AG04449 (cell line): ENCODE results near the gene EMC10.
A peak's percentile ranks its signal among the peaks of the same experiment; 100 is the strongest.

Experiments
- CTCF ChIA-PET: fragments of 350-600 bp; formaldehyde crosslinking; extraction: SDS; loops from one replicate; lab custom pipeline; 2021; ENCODE audit warnings: antibody characterized with exemption; lab: Yijun Ruan, JAX
- POLR2A ChIA-PET: fragments of 400-600, 350-600 bp; formaldehyde crosslinking; extraction: SDS; loops from one replicate; lab custom pipeline; 2020; ENCODE audit warnings: antibody characterized with exemption, inconsistent platforms; lab: Yijun Ruan, JAX
- DNase-seq: peaks from one replicate; pipeline ENCODE4 v3.0.0-alpha.2; 2010; ENCODE audit warnings: low read depth, low spot score
- H3K4me3 ChIP-seq: 2 replicates; pipeline ENCODE4 v1.5.1; 2011; ENCODE audit warnings: low read depth, mild to moderate bottlenecking, control low read depth, low read length
- TF ChIP-seq, protein P1 (sequence below): IDR thresholded peaks from one replicate; pipeline ENCODE4 v1.5.1; 2011; ENCODE audit warnings: mild to moderate bottlenecking, moderate library complexity, low read length, control low read depth, inconsistent platforms; ENCODE audit not compliant: insufficient read depth; ENCODE audit errors: missing control alignments

Gene EMC10

DNA sequence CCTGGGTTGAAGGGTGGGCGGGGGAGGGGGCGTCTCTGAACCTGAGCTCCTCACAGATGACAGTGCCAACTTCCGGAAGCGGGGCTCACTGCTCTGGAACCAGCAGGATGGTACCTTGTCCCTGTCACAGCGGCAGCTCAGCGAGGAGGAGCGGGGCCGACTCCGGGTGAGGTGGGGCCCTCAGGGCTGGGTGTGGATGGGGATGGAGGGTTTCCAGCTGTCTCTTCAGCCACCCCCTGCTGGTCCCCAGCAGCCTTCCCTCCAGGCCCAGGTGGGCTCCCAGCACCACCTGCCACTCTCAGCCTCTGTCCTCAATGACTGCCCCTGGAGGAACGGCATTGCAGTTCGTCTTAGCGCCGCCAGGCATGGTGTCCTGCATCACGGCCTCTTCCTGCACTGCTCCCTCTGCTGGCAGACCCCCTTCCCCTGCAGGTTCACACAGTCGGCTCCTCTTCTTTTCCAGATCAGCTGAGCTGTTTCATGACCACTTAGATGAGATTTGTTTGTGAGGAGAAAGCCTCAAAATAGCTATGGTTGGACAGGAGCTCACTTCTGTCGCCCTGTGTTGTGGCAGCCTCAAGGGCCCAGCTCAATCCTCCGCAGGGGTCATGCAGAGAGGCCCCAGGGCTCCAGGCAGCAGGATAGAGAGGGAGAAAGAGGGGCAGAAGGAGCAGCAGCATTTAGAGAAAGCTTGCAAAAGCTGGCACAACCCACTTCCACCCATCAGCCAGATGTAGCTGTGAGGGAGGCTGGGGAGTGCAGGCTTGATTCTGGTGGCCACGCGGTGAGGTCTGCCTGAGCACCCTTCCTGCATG lies 2.8 kb downstream of the EMC10 start:
- POLR2A ChIA-PET = no interaction called here
- DNase-seq = no peak
- CTCF ChIA-PET = interaction anchor here (0.6 to 2.6 kb wide), 11 partner anchors 15 to 129 kb away, joined by 3 to 25 read pairs (median 4); partner anchors contain the start of gene JOSD2
- H3K4me3 ChIP-seq = no peak overlapping the region
- TF ChIP-seq, protein P1, sequence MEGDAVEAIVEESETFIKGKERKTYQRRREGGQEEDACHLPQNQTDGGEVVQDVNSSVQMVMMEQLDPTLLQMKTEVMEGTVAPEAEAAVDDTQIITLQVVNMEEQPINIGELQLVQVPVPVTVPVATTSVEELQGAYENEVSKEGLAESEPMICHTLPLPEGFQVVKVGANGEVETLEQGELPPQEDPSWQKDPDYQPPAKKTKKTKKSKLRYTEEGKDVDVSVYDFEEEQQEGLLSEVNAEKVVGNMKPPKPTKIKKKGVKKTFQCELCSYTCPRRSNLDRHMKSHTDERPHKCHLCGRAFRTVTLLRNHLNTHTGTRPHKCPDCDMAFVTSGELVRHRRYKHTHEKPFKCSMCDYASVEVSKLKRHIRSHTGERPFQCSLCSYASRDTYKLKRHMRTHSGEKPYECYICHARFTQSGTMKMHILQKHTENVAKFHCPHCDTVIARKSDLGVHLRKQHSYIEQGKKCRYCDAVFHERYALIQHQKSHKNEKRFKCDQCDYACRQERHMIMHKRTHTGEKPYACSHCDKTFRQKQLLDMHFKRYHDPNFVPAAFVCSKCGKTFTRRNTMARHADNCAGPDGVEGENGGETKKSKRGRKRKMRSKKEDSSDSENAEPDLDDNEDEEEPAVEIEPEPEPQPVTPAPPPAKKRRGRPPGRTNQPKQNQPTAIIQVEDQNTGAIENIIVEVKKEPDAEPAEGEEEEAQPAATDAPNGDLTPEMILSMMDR = peak; percentile 68

DNA sequence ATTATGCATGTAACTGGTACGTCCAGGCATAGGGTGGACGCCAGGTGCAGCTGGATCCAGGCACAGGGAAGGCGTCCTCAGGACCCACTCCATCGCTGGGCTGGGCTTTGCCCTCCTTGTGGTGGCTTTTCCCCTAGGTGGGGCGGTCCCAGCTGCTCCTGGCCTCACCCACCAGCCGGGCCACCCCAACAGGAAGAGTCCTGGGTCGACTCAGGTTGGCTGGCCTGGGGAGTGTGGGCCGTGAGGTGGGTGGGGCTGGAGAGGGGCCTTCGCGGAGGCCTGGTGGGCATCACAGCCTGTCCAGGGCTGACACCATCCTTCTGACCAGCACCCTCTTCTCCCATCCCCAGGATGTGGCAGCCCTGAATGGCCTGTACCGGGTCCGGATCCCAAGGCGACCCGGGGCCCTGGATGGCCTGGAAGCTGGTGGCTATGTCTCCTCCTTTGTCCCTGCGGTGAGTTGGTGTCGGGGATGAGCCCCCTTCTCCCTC lies 3.5 kb downstream of the EMC10 start:
- H3K4me3 ChIP-seq = no peak overlapping the region
- CTCF ChIA-PET = interaction anchor here (1.3 to 2.6 kb wide), 4 partner anchors 76 to 130 kb away, joined by 3 to 25 read pairs (median 10); no protein-coding TSS in a partner anchor
- TF ChIP-seq, protein P1 = no peak
- no peak for DNase-seq
- POLR2A ChIA-PET = no interaction called here

DNA sequence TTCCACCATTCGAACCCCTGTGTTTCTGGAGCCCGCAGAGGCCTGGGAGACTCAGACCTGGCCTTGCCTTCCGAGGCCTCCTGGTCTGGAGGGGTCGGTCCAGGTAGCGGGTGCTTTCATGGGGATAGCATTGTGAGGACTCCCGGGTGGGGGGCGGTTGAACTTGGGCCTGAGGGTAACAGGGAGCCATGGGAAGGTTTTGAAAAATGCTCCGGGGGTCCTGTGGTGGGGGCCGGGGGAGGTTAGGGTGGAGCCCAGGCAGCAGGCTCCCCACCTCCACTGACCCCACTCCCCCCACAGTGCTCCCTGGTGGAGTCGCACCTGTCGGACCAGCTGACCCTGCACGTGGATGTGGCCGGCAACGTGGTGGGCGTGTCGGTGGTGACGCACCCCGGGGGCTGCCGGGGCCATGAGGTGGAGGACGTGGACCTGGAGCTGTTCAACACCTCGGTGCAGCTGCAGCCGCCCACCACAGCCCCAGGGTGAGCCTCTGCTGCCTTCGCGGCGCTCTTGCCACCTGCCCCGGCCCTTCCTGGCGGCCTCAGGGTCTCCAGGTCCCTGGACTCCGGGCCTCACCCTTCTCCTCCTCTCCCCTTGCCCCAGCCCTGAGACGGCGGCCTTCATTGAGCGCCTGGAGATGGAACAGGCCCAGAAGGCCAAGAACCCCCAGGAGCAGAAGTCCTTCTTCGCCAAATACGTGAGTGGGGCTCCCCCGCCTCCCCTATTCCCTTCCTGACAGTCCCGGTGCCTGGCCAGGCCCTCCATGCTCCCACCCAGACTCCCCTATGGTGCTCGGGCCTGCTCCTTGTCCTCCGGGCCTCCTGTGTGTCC lies 4.2 kb downstream of the EMC10 start:
- POLR2A ChIA-PET = interaction anchor here (0.6 kb wide), 1 partner anchor 183 kb away, joined by 3 read pairs; no protein-coding TSS in a partner anchor
- TF ChIP-seq, protein P1 = no peak
- CTCF ChIA-PET = interaction anchor here (1.0 to 2.6 kb wide), 3 partner anchors 75 to 112 kb away, joined by 3 to 25 read pairs (median 6); no protein-coding TSS in a partner anchor
- H3K4me3 ChIP-seq = no peak overlapping the region
- DNase-seq = no peak

DNA sequence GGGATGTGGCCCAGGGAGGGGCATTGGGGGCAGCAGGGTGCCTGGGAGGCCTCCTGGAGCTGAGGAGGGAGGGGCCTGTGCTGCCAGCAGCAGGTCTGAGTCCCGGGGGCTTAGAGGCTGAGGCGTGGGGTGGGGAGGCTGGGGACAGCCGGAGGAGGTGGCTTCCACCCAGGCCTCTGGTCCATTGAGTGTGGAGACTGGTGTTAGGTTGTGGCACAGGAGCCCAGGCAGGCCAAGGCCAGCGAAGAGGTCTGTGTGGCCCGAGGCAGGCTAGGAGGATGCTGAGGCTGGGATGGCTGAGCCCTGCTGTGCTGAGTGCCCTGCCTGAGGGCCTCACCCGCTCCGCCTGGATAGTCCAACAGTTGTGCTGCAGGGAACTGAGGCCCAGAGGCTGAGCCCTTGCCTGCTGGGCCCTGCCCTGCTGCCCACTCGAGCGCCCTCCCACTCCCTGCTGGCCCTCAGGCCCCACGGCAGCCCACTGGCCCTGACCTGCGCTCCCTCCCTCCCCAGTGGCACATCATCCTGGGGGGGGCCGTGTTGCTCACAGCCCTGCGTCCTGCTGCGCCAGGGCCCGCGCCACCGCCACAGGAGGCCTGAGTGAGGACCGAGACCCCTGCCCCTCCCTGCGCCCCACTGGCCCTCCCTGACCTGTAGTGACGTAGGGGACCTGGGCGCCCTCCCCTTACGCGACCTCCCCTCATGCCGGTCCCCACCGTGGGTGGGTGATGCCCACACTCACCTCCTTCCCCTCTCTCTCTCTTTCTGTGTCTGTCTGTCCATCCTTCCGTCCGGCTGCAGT lies 5.2 kb downstream of the EMC10 start:
- H3K4me3 ChIP-seq = no peak overlapping the region
- ChIA-PET CTCF (interaction anchor here (1.0 kb wide), 1 partner anchor 113 kb away, joined by 3 read pairs; no protein-coding TSS in a partner anchor), POLR2A (interaction anchor here (0.6 kb wide), 1 partner anchor 182 kb away, joined by 3 read pairs; no protein-coding TSS in a partner anchor)
- no peak for DNase-seq
- TF ChIP-seq, protein P1 = no peak

DNA sequence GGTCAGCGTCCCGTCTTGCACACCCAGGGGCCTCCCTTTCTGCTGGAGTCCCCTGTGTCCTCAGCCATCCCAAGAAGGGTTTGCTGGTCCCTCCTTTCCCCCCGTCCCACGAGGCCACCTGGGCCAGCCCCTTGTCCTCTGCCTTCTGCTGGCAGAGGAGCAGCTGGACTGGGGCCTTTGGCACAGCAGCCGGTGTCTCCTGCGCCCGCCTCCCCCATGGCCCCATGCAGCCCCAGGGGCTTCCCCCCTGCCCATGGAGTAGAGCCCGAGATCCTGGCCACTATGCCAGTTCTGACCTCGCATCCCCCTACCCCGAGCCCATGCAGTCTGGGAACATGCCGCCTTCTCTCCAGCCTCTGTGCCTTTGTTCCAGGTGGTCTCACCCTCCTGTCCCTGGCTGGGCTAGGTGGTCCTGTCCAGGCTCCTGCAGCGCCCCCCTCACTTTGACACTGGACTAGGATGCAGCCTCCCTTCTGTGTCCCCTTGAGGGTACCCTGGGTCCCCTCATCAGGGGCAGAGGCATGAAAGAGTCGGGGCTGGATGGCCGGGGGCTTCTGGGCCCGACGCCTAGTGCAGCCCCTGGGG lies 6.1 kb downstream of the EMC10 start:
- TF ChIP-seq, protein P1 = no peak
- DNase-seq = no peak
- CTCF ChIA-PET = no interaction called here
- H3K4me3 ChIP-seq = no peak overlapping the region
- POLR2A ChIA-PET = no interaction called here
